SK-N-SH (cell line): Measurements from ENCODE around the gene PLAA. TPM values are rescaled to one million over a fixed set of nuclear protein-coding genes. Genes with fewer than 3 reads are reported as not detected.

Experiments used
- CTCF ChIA-PET: fragments of 300-600, 350-600 bp; formaldehyde crosslinking; extraction: SDS; loops from one replicate; lab custom pipeline; 2021; lab: Yijun Ruan, JAX
- POLR2A ChIA-PET: fragments of 350-600 bp; sonication (Branson Sonifier 250); formaldehyde crosslinking; extraction: SDS; loops from one replicate; lab custom pipeline; 2020; ENCODE audit warnings: antibody characterized with exemption, inconsistent platforms; lab: Yijun Ruan, JAX
- DNase-seq: peaks from one replicate; pipeline ENCODE4 v3.0.0; 2012
- H2AFZ ChIP-seq: fragments of 200-600 bp; sonication (generic); 2 replicates; pipeline ENCODE4 v1.8.1; 2016; ENCODE audit warnings: antibody characterized with exemption, mild to moderate bottlenecking, low read depth
- H3F3A ChIP-seq: fragments of 200-600 bp; sonication (generic); replicated peaks from 2 replicates; pipeline ENCODE3; 2016; ENCODE audit warnings: antibody characterized with exemption, mild to moderate bottlenecking; ENCODE audit not compliant: insufficient read depth
- H3K27ac ChIP-seq, 2 experiments: fragments of 200-500 bp in 1 of 2; fragments of 200-600 bp in 1 of 2; sonication (Bioruptor generic) in 1 of 2; sonication (generic), shearing (Covaris generic) in 1 of 2; 2 replicates each; pipeline versions ENCODE4 v1.5.1 to v1.6.1; 2014 to 2016; ENCODE audit warnings: low read depth in 2 of 2, inconsistent platforms in 1 of 2, low read length in 1 of 2, mild to moderate bottlenecking in 1 of 2, mixed read lengths in 1 of 2
- H3K27me3 ChIP-seq: fragments of 200-600 bp; sonication (generic), shearing (Covaris generic); 2 replicates; pipeline ENCODE4 v1.6.1; 2016; ENCODE audit warnings: mixed run types; ENCODE audit not compliant: insufficient read depth
- H3K36me3 ChIP-seq, 2 experiments: fragments of 200-500 bp in 1 of 2; fragments of 200-600 bp in 1 of 2; sonication (Bioruptor generic) in 1 of 2; sonication (generic) in 1 of 2; replicated peaks in 1 of 2; 2 replicates each; pipeline versions ENCODE3 to v1.5.1; 2014 to 2016; ENCODE audit warnings: low read length in 1 of 2, mild to moderate bottlenecking in 1 of 2; ENCODE audit not compliant: insufficient read depth in 2 of 2, control insufficient read depth in 1 of 2
- H3K4me1 ChIP-seq, 2 experiments: fragments of 200-500 bp in 1 of 2; fragments of 200-600 bp in 1 of 2; sonication (Bioruptor generic) in 1 of 2; sonication (generic), shearing (Covaris generic) in 1 of 2; 2 replicates each; pipeline versions ENCODE4 v1.5.1 to v1.6.1; 2014 to 2016; ENCODE audit warnings: low read depth in 1 of 2, low read length in 1 of 2, mixed run types in 1 of 2; ENCODE audit not compliant: insufficient read depth in 2 of 2, control insufficient read depth in 1 of 2
- H3K4me2 ChIP-seq: fragments of 200-600 bp; sonication (generic), shearing (Covaris generic); 2 replicates; pipeline ENCODE4 v1.6.1; 2017; ENCODE audit warnings: mixed run types
- H3K4me3 ChIP-seq, 2 experiments: fragments of 200-500 bp in 1 of 2; fragments of 200-600 bp in 1 of 2; sonication (Bioruptor generic) in 1 of 2; sonication (generic), shearing (Covaris generic) in 1 of 2; 2 replicates each; pipeline versions ENCODE4 v1.5.1 to v1.8.1; 2014 to 2016; ENCODE audit warnings: low read depth in 2 of 2, inconsistent platforms in 1 of 2, low read length in 1 of 2, mild to moderate bottlenecking in 1 of 2, mixed read lengths in 1 of 2, moderate library complexity in 1 of 2
- H3K79me2 ChIP-seq: fragments of 200-600 bp; sonication (generic); 2 replicates; pipeline ENCODE4 v1.8.1; 2017; ENCODE audit warnings: mild to moderate bottlenecking; ENCODE audit not compliant: insufficient read depth
- H3K9ac ChIP-seq: fragments of 200-600 bp; sonication (generic); 2 replicates; pipeline ENCODE4 v1.6.1; 2017; ENCODE audit warnings: mixed run types
- H3K9me2 ChIP-seq: fragments of 200-600 bp; sonication (generic); 2 replicates; pipeline ENCODE4 v1.6.1; 2017; ENCODE audit warnings: mixed run types
- H3K9me3 ChIP-seq: fragments of 200-600 bp; sonication (generic); 2 replicates; pipeline ENCODE4 v1.6.1; 2017; ENCODE audit warnings: mixed run types, mild to moderate bottlenecking, moderate library complexity
- H4K20me1 ChIP-seq: fragments of 200-600 bp; sonication (generic); 2 replicates; pipeline ENCODE4 v1.6.1; 2017; ENCODE audit warnings: mild to moderate bottlenecking, mixed run types; ENCODE audit not compliant: insufficient read depth
- CTCF ChIP-seq: fragments of 200-600 bp; sonication (generic); IDR thresholded peaks from 2 replicates; pipeline ENCODE4 v1.6.1; 2017; ENCODE audit warnings: antibody characterized with exemption, mild to moderate bottlenecking, moderate library complexity
- ELF1 ChIP-seq: IDR thresholded peaks from 2 replicates; pipeline ENCODE4 v1.4.0; 2012
- EP300 ChIP-seq, 2 experiments: IDR thresholded peaks; 2 replicates each; pipeline versions ENCODE4 v1.4.0 to v1.6.1; 2012; ENCODE audit warnings: borderline replicate concordance in 1 of 2, low read depth in 1 of 2, low read length in 1 of 2
- EZH2phosphoT487 ChIP-seq: fragments of 200-600 bp; sonication (generic); IDR thresholded peaks from 2 replicates; pipeline ENCODE4 v1.6.1; 2017; ENCODE audit warnings: low read depth, mixed run types, mild to moderate bottlenecking, antibody characterized with exemption, moderate library complexity, borderline replicate concordance
- FOXJ3 ChIP-seq: sonication (generic); formaldehyde crosslinking; IDR thresholded peaks from 2 replicates; pipeline ENCODE4 v1.5.1; 2020; ENCODE audit warnings: mild to moderate bottlenecking, missing genetic modification reagents
- FOXM1 ChIP-seq: IDR thresholded peaks from 2 replicates; pipeline ENCODE4 v1.4.0; 2012; ENCODE audit warnings: low read depth, mild to moderate bottlenecking
- IRF3 ChIP-seq: fragments of 150-350 bp; IDR thresholded peaks from 2 replicates; pipeline ENCODE4 v1.6.1; 2016; ENCODE audit warnings: mild to moderate bottlenecking, low read depth, low read length
- MAX ChIP-seq: IDR thresholded peaks from 2 replicates; pipeline ENCODE4 v1.4.0; 2012; ENCODE audit warnings: low read depth
- MEF2A ChIP-seq: IDR thresholded peaks from 2 replicates; pipeline ENCODE4 v1.4.0; 2012; ENCODE audit warnings: low read depth, borderline replicate concordance
- NFIC ChIP-seq: IDR thresholded peaks from 2 replicates; pipeline ENCODE4 v1.4.0; 2012; ENCODE audit warnings: borderline replicate concordance
- NRF1 ChIP-seq: IDR thresholded peaks from 2 replicates; pipeline ENCODE4 v1.6.1; 2012; ENCODE audit warnings: low read depth, mild to moderate bottlenecking, low read length
- POLR2AphosphoS5 ChIP-seq: IDR thresholded peaks from 2 replicates; pipeline ENCODE4 v1.6.1; 2012; ENCODE audit warnings: low read depth, low read length
- REST ChIP-seq: IDR thresholded peaks from 2 replicates; pipeline ENCODE4 v1.6.1; 2012; ENCODE audit warnings: mild to moderate bottlenecking, low read depth, low read length, moderate library complexity
- RFX5 ChIP-seq: IDR thresholded peaks from 2 replicates; pipeline ENCODE4 v1.6.1; 2012; ENCODE audit warnings: mild to moderate bottlenecking, improper control_type of control experiment, low read length
- SIN3A ChIP-seq: IDR thresholded peaks from 2 replicates; pipeline ENCODE4 v1.6.1; 2012; ENCODE audit warnings: low read depth, mild to moderate bottlenecking, low read length, moderate library complexity, borderline replicate concordance
- SMC3 ChIP-seq: IDR thresholded peaks from 2 replicates; pipeline ENCODE4 v1.6.1; 2012; ENCODE audit warnings: low read depth, low read length, improper control_type of control experiment
- TAF1 ChIP-seq: IDR thresholded peaks from 2 replicates; pipeline ENCODE4 v1.6.1; 2012; ENCODE audit warnings: low read depth, mild to moderate bottlenecking, low read length, moderate library complexity, borderline replicate concordance
- TCF12 ChIP-seq: IDR thresholded peaks from 2 replicates; pipeline ENCODE4 v1.4.0; 2012
- YY1 ChIP-seq: IDR thresholded peaks from 2 replicates; pipeline ENCODE4 v1.4.0; 2012; ENCODE audit warnings: low read depth, mild to moderate bottlenecking
- WGBS: methylation state at CpG from one replicate; pipeline ENCODE4 v1.1.6; 2017; ENCODE audit warnings: low lambda C conversion rate; 5-methylcytosine and 5-hydroxymethylcytosine counted together
- polyA plus RNA-seq, 3 experiments: library from polyadenylated mRNA; depleted of rRNA; stranded (reverse); fragments of >200 nt; gene quantifications; 2 replicates each; pipeline ENCODE4 v1.2.3, GENCODE V29; 2012

The PLAA gene
- polyA plus RNA-seq, 1 of the 3 experiments (the other 2 are of a cell fraction): 14.0 TPM

DNA sequence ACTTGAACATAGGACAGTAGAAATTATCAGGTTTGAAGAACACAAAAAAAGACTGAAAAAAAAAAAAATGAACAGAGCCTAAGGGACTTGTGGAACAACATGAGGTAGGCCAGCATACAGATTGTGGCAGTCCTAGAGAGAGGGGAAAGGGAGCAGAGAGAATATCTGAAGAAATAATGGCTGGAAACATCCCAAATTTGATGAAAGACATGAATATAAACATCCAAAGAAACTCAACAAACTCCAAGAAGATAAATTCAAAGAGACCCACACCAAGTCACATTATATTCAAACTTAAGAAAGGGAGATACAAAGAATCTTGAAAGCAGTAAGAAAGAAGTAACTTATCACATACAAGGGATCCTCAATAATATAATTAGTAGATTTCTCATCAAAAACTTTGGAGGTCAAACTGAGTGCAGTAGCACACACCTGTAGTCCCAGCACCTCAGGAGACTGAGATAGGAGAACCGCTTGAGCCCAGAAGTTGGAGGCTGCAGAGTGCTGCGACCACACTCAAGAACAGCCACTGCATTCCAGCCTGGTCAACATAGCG lies 9.1 kb downstream of the PLAA start:
- H3K9ac ChIP-seq: no peak overlapping the region
- TF ChIP-seq TAF1 (no peak), FOXM1 (no peak), MEF2A (no peak), IRF3 (no peak), NFIC (no peak), TCF12 (no peak), SIN3A (no peak), POLR2AphosphoS5 (no peak), RFX5 (no peak), CTCF (no peak), MAX (no peak), YY1 (no peak), EZH2phosphoT487 (no peak), EP300 (IDR thresholded peaks at IDR 0.05; ENCODE audit: borderline replicate concordance in 1 of 2, low read depth in 1 of 2, low read length in 1 of 2) (no peak)
- H4K20me1 ChIP-seq: peaks cover 29% of the 10 kb centered on the region
- H3K27ac ChIP-seq: no peak overlapping the region
- H3K36me3 ChIP-seq: peaks cover 2 to 40% of the 10 kb centered on the region in 2 experiments
- peaks cover 0 to 4% of the 10 kb centered on the region in 2 experiments; a peak in 3 of 4 replicates for H3K4me1 ChIP-seq
- H3F3A ChIP-seq: peaks cover 3% of the 10 kb centered on the region
- H2AFZ ChIP-seq: no peak overlapping the region
- H3K9me2 ChIP-seq: no peaks in the 10 kb centered on the region
- no peak overlapping the region for H3K4me3 ChIP-seq
- ChIA-PET CTCF (interaction anchor here (1.0 kb wide), 1 partner anchor 23 kb away, joined by 3 read pairs; no protein-coding TSS in a partner anchor), POLR2A (no interaction called here)
- no peak overlapping the region for H3K4me2 ChIP-seq
- no peak for DNase-seq
- H3K9me3 ChIP-seq: peaks cover 14% of the 10 kb centered on the region; the same call in 1 of the 2 replicates
- H3K27me3 ChIP-seq: no peaks in the 10 kb centered on the region
- peaks cover 99% of the 10 kb centered on the region for H3K79me2 ChIP-seq
- 95% methylated on average over 3 of the region's 3 CpGs for WGBS

DNA sequence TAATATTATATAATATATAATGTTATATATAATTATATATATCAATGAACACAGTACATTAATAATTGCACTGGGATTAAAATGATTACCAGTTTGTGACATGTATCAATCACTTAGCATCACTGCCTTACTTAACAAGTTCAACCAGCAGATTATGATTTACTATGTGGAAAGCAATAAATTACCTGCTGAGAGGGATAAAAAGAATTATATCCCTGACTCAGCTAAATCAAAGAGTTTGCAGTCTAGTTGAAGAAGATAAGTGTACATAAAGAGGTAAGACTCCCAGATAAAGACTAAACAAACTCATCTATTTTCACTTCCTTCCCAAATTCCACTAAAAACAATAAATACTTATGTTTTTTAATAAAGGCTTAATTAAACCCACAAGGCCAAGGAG lies 11.2 kb downstream of the PLAA start:
- H2AFZ ChIP-seq: no peak overlapping the region
- peaks cover 99% of the 10 kb centered on the region for H3K79me2 ChIP-seq
- H3K36me3 ChIP-seq: peaks cover 3 to 49% of the 10 kb centered on the region in 2 experiments
- H4K20me1 ChIP-seq: peaks cover 25% of the 10 kb centered on the region
- H3K9ac ChIP-seq: no peak overlapping the region
- H3K4me3 ChIP-seq: no peak overlapping the region
- CTCF ChIA-PET: no interaction called here
- no peak for DNase-seq
- peaks cover 3% of the 10 kb centered on the region for H3F3A ChIP-seq
- H3K9me2 ChIP-seq: no peaks in the 10 kb centered on the region
- no peak overlapping the region for H3K27ac ChIP-seq
- no peaks in the 10 kb centered on the region for H3K27me3 ChIP-seq
- peaks cover 0 to 4% of the 10 kb centered on the region in 2 experiments; a peak in 2 of 4 replicates for H3K4me1 ChIP-seq
- H3K9me3 ChIP-seq: peaks cover 14% of the 10 kb centered on the region; the same call in 1 of the 2 replicates
- no peak overlapping the region for H3K4me2 ChIP-seq
- POLR2A ChIA-PET: no interaction called here
- TF ChIP-seq REST (no peak), EZH2phosphoT487 (no peak), POLR2AphosphoS5 (no peak), SMC3 (no peak), FOXJ3 (CRISPR knock-in tag) (no peak), ELF1 (no peak), TAF1 (no peak), FOXM1 (no peak), NRF1 (no peak), MEF2A (no peak), YY1 (no peak), IRF3 (no peak)
